ENCODE data around the gene ATRNL1.

The ATRNL1 gene

DNA sequence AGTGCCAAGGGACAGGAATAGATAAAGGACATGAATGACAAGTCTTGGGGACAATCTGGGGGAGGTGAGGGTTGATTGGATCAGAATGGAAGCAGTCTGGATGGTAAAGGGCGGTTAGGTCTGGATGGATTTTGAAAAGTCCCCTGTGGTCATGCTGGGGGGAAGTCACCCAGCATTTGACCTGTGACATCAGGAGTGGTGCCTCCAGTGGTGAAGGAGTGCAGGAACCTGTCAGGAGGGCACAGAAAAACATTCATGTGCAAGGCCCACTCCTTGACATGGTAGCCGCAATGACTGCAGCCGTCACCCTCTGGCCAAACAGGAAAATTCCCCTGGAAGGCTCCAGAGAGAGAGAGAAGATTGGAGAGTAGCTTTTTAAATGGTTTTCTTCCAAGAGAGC is 875.1 kb downstream of the ATRNL1 start:
- no peak for FAIRE-seq
- DNase-seq (ENCODE audit: insufficient read length, low spot score): no peak

GRCh38 chr10:115969591-115969990 is 876.4 kb downstream of the ATRNL1 start:
- DNase-seq (ENCODE audit: insufficient read length, low spot score) (no peak), FAIRE-seq (no peak)

DNA sequence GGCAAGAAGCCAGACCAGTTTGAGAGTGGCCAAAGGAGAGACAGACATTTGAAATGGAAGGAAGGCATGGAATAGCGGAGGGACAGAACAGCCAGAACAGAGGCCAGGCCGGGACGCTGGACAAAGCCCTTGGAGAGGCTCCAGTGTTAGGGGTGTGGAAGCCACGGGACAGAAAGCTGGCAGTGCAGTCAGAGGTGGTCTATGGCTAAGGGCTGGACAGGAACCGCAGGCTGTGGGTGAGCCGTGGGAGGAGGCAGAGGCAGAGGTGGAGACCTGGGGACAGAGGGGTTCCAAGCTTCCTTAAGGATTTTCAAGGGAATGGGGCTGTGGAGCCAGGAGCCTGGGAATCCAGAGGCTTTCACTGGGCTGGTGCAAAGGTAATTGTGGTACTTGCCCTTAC is 878.8 kb downstream of the ATRNL1 start:
- FAIRE-seq (no peak), DNase-seq (ENCODE audit: insufficient read length, low spot score) (no peak)

GRCh38 chr10:115972426-115972825 is 879.3 kb downstream of the ATRNL1 start:
- DNase-seq (ENCODE audit: insufficient read length, low spot score) (no peak), FAIRE-seq (no peak)

- FAIRE-seq (no peak), DNase-seq (ENCODE audit: insufficient read length, low spot score) (no peak)
Measured at GRCh38 chr10:115974351-115974750, 881.2 kb downstream of the ATRNL1 start.

GRCh38 chr10:115974816-115975430 is 881.8 kb downstream of the ATRNL1 start:
- DNase-seq (ENCODE audit: insufficient read length, low spot score): no peak
- FAIRE-seq: no peak

DNA sequence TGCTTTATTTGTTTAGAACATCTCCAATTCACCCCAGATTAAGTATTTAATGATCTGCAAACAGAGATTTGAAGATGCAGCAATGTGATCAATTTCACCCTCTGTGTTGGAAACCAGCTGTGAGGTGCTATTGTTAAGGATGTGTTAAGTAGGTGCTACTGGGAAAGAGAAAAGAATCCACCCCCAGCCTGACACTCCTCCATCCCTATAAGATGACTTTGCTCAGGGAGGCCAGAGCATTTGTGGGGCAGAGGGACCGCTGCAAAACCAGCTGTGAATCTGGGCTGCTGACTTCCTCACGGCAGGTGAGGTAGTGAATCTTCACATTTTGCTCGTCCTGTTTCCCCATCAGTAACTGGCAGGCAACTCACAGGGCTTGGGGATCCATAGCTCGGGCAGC is 882.3 kb downstream of the ATRNL1 start:
- FAIRE-seq (no peak), DNase-seq (ENCODE audit: insufficient read length, low spot score) (no peak)

- DNase-seq (ENCODE audit: insufficient read length, low spot score) (no peak), FAIRE-seq (no peak)
Measured at GRCh38 chr10:115976342-115976741, 883.2 kb downstream of the ATRNL1 start.

DNA sequence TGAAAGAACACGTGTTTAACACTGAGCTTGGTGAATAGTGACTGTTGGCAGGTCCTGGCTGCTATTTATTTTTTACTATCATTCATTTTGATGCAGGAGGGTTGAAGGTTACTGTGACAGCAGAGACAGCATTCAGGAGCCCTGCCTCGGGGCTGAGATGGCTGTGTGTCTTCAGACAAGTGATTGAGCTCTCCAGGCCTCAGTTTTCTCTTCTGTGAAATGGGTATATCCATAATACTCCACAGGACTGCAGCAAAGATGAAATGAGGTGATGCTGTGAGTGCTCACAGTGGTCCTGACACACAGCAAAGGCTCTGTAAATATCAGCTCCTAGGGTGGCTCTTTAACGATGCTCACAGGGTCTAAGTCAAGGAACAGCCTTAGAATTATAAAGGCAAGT is 884.7 kb downstream of the ATRNL1 start:
- FAIRE-seq (no peak), DNase-seq (ENCODE audit: insufficient read length, low spot score) (no peak)

DNA sequence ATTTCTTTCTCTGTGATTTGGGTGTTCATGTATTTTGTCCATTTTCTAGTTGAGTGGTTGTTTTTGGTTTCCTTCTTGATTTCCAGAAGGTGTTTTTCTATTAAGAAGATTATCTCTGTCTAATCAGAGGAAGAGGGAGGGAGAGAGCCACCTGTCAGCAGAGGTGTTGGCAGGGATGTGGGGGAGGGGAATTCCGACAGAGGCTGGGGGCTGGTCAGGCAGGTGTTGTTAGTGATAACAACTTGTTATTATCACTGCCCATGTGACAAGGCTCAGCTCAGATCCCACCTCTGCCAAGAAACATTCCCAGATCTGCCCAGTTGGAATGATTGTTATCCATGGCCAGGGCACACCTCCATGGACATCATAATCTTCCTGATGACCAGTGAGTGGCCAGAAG is 886.4 kb downstream of the ATRNL1 start:
- no peak for DNase-seq (ENCODE audit: insufficient read length, low spot score)
- FAIRE-seq: no peak

GRCh38 chr10:115980470-115980869 is 887.3 kb downstream of the ATRNL1 start:
- DNase-seq (ENCODE audit: insufficient read length, low spot score): no peak
- no peak for FAIRE-seq

- DNase-seq (ENCODE audit: insufficient read length, low spot score): no peak
- FAIRE-seq: no peak
Measured at GRCh38 chr10:115981081-115981480, 887.9 kb downstream of the ATRNL1 start.

DNA sequence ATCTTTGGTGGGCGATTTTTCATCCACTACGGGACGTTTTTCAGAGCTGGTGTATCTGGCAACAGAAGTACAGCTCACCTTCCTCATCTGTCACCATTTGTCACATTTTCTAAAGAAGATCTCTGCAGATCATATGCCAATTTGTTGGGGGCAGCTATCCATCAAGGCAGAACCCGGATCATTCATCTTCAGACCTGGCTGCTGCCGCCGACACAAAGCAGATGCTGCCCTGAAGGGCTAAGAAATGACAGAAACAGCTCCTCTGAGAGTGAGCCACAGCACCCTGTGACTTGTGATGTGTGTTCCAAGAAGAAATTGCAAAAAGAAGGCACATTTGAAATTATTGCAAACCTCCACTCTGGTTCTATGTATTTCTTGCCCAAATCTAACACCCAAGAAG is 888.9 kb downstream of the ATRNL1 start:
- FAIRE-seq: no peak
- no peak for DNase-seq (ENCODE audit: insufficient read length, low spot score)

DNA sequence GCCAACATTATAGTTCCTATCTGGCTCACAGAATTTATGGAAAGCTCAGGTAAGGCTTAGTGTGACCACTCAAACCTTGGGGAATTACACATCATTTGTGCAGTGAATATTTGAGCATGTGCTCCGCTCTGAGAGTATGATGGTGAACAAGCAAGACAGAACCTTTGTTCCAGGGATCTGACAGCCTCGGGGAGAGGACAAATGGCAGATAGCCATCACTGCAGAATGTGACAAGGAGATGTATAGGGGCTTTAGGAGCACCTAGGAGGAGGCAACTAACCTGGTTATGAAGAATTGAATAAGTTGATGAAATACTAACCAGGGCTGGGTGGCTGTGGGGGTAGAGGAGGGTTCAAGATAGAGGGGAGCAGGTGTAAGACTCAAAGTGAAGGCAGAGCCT is 889.4 kb downstream of the ATRNL1 start:
- DNase-seq (ENCODE audit: insufficient read length, low spot score) (no peak), FAIRE-seq (no peak)

- DNase-seq (ENCODE audit: insufficient read length, low spot score) (no peak), FAIRE-seq (no peak)
Measured at GRCh38 chr10:115985786-115986185, 892.6 kb downstream of the ATRNL1 start.

- DNase-seq (ENCODE audit: insufficient read length, low spot score): no peak
- no peak for FAIRE-seq
Measured at GRCh38 chr10:115988380-115988779, 895.2 kb downstream of the ATRNL1 start.

GRCh38 chr10:115989621-115990020 is 896.5 kb downstream of the ATRNL1 start:
- no peak for FAIRE-seq
- DNase-seq (ENCODE audit: insufficient read length, low spot score): no peak

DNA sequence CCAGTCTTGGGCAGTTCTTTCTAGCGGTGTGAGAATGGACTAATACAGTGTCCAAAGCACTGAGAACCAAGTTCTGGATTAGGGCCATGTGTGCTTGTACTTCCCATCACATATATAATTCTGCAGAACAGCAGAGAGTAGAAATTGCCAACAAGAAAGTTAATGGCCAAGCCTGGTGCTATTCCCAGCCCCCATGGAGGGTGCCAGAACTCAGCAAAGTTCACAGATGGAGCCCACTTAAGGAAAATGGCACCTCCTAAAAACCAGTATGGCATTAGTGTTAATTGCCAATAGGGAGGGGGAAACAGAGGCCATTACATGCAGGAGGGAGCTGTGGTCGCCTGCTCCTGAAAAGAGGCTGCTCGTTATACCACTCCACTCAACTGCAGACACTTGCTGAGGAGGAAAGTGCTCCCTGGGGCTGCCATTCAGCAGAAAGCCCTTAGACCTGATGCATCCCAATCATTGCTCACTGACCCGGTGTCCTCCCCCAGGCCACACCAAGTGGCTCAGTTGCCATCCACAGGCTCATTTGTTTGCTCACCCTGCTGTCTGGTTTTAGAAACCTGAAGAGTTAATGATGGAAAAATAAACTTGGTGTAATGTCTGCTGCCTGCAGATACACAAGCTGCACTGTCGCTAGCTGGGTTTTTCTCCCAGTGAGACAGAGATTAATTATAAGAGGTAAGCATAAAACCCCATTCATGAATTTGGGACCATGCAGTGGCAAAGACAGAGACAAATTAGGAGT is 899.2 kb downstream of the ATRNL1 start:
- FAIRE-seq (no peak), DNase-seq (ENCODE audit: insufficient read length, low spot score) (no peak)

DNA sequence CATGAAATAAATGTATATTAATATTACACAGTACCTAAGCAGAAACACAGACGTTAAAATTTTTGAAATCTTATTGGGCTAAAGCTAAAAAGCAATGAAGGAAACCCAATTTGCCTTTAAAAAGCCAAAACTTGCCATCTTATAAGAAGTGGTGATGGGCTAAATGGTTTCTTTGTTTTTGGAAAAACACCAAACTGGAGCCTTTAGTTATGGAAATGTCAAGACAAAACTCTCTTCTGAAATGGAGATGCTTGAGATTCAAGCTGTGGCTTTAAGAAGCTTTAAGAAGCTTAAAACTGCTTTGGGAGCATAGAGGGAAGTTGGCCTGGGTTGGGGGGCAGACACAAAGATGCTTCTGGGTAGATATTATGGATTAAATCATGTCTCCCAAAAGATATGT is 902.9 kb downstream of the ATRNL1 start:
- DNase-seq (ENCODE audit: insufficient read length, low spot score) (no peak), FAIRE-seq (no peak)

- no peak for FAIRE-seq
- no peak for DNase-seq (ENCODE audit: insufficient read length, low spot score)
Measured at GRCh38 chr10:115998301-115998700, 905.1 kb downstream of the ATRNL1 start.
